Subcutaneous adipose tissue (tissue), 4 donors: ENCODE data around the gene CILP2. TPM values are rescaled to one million over a fixed set of nuclear protein-coding genes. Genes with fewer than 3 reads are reported as not detected.

ENCODE experiments used
- total RNA-seq, 4 donors: library from RNA; depleted of rRNA; stranded (reverse); fragments of >200 nt; gene quantifications; one replicate each; pipeline ENCODE4 v1.1.0, GENCODE V29; 2016
- TF ChIP-seq, protein P1 (sequence below): fragments of 450-650 bp; IDR thresholded peaks from one replicate; pipeline ENCODE4 v1.5.1; 2016; ENCODE audit warnings: low read depth, mild to moderate bottlenecking, control low read depth, antibody characterized with exemption, moderate library complexity

Gene CILP2
- total RNA-seq, 4 donors from 2014 or later, result 0.38 to 0.85 TPM; not detected in 2

DNA sequence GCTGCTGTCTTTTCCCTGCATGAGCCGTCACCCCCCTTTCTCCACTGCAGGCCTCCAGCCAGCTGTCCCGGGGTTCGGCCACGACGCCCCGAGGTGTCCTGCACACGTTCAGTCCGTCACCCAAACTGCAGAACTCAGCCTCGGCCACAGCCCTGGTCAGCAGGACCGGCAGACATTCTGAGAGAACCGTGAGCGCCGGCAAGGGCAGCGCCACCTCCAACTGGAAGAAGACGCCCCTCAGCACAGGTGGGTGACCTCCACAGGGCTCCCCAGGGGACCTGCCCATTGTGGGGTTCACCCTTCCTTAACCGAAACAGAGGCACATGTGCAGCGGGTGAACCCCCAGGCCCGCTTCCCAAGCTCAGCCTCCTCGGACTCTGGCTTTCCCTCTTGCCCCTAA is 35.8 kb upstream of the CILP2 start:
- TF ChIP-seq, protein P1, sequence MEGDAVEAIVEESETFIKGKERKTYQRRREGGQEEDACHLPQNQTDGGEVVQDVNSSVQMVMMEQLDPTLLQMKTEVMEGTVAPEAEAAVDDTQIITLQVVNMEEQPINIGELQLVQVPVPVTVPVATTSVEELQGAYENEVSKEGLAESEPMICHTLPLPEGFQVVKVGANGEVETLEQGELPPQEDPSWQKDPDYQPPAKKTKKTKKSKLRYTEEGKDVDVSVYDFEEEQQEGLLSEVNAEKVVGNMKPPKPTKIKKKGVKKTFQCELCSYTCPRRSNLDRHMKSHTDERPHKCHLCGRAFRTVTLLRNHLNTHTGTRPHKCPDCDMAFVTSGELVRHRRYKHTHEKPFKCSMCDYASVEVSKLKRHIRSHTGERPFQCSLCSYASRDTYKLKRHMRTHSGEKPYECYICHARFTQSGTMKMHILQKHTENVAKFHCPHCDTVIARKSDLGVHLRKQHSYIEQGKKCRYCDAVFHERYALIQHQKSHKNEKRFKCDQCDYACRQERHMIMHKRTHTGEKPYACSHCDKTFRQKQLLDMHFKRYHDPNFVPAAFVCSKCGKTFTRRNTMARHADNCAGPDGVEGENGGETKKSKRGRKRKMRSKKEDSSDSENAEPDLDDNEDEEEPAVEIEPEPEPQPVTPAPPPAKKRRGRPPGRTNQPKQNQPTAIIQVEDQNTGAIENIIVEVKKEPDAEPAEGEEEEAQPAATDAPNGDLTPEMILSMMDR, result no peak

GRCh38 chr19:19502808-19503602 is 35.1 kb upstream of the CILP2 start:
- TF ChIP-seq, protein P1, result no peak

DNA sequence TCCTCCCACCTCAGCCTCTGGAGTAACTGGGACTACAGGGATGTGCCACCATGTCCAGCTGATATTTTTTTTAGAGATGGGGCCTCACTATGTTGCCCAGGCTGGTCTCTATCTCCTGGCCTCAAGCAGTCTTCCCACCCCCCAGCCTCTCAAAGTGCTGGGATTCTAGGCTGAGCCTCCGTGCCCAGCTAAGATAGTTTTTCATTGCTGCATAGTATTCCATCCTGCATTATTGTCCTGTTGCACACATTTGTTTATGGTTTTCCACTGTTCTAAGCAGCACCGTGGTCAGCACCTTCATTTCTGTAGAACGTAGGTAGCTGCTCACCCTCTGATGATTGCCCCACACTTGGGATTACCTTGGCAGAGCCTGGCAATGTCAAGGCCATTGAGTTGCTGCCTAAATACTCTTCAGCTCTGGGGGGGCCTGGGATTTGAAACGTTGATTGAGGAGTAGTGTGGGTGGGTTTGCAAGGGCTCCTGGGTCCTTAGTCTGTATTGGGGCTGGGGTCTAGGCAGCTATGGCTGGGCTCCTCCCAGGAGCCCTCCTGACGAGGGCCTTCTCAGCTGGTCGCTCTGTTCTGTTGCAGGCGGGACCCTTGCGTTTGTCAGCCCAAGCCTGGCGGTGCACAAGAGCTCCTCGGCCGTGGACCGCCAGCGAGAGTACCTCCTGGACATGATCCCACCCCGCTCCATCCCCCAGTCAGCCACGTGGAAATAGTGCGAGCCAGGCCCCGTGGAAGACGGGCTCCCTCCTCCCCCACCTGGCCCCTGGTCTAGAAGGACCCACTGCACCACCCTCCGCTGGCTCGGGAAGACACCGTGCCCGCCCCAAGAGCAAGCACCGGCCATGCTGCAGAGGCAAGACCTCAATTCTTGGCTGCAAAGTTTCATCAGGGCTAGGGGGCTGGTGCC is 33.1 kb upstream of the CILP2 start:
- TF ChIP-seq, protein P1, result no peak

DNA sequence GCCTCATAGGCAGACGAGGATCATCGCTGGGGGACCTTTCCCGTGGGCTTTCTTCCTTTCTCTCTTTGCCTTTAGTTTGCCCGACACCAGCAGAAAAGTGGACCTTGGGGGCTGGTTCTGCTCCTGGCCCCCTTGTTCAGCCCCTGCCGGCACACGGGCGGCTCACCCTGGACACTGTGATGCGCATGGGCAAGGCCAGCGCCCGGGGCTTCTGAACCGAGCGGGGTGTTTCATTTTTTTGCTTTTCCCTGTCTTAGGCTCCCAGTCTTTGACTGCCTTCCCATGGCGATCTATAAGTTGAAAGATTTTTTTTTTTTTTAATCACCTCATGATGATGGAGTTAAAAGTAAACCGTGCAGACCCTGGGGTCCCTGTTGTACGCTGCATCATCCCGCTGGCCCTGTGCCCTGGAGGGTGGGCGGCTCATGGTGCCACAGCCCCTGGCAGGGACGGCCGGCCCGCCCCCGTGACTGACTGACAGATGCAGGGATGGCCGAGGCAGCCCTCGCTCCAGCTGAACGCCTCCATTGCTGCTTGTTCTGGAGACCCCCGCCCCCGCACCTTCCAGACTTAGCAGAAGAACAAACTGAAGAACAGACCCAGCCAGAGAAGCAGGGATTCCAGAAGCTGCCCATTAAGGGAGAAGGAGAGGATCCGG is 32.3 kb upstream of the CILP2 start:
- TF ChIP-seq, protein P1, result no peak

DNA sequence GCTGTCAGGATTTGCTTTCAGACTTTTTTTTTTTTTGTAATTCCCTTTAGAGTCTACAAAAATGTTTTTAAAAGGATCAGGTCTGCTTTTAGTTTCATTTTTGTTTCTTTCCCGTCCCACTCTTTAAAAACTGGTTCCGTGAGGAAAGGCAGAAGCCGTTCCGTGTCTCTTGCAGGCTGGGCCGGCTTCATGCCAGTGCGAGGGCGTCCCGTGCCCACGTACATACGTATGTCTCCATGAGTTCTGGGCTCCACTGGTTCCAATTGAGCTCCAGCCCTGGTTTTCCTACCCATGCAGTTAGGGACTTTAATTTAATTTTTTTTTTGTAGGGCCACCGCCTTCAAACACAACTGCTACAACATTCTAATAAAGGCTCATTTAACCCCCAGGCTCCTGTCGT is 31.5 kb upstream of the CILP2 start:
- TF ChIP-seq, protein P1, result no peak

DNA sequence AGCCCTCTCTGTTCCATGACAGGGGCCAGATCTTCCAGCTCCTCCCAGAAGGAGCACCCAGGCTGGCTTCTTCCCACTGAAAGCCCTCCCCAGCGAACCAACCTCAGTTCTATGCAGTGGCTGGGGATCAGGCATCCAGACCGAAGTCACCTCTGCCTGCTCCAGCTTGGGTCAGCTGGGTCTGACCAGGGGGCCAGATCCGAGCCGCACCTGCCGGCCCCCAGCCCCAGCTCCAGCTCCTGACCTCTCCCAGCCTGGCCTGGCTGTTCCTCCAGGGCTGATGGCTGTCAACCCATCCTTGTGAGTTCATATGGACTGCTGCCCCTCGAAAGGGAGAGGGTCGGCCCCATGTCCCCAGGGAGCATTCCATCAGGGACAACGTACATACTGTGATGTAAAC is 30.7 kb upstream of the CILP2 start:
- TF ChIP-seq, protein P1, result no peak
